GM12892 (cell line): ENCODE measurements around the gene LILRB3.
"Not testable (repeated sequence)": the region's sequence is repeated elsewhere in the genome, so short reads cannot be mapped to it uniquely, and the experiment has no call there.

ENCODE experiments used
- DNase-seq: peaks from one replicate; pipeline ENCODE4 v3.0.0; 2011; ENCODE audit not compliant: insufficient read length
- FAIRE-seq: peaks from 2 replicates; lab custom pipeline; 2011; peaks lifted over from hg19 to GRCh38; lab: Jason Lieb, UNC
- POLR2A ChIP-seq: IDR thresholded peaks from 2 replicates; pipeline ENCODE4 v1.6.1; 2011; ENCODE audit warnings: low read depth, low read length, control low read depth
- POLR2AphosphoS5 ChIP-seq: IDR thresholded peaks from 2 replicates; pipeline ENCODE4 v1.6.1; 2011; ENCODE audit warnings: low read depth, low read length, control low read depth
- TAF1 ChIP-seq: IDR thresholded peaks from 2 replicates; pipeline ENCODE4 v1.6.1; 2011; ENCODE audit warnings: low read depth, mild to moderate bottlenecking, control low read depth, low read length, borderline replicate concordance

LILRB3 gene

GRCh38 chr19:54190503-54191010 lies 32.2 kb downstream of the LILRB3 start:
- TF ChIP-seq TAF1, result no peak
- no peak for TF ChIP-seq POLR2A
- TF ChIP-seq POLR2AphosphoS5, result no peak
- DNase-seq (peak; percentile 71), FAIRE-seq (no peak)

GRCh38 chr19:54189735-54190502 lies 32.9 kb downstream of the LILRB3 start:
- peak; percentile 99 for FAIRE-seq
- TF ChIP-seq POLR2A, result peak; percentile 82
- TF ChIP-seq TAF1, result no peak
- peak; percentile 77 for TF ChIP-seq POLR2AphosphoS5
- peak; percentile 71 for DNase-seq

- TF ChIP-seq POLR2AphosphoS5, result no peak
- TF ChIP-seq POLR2A, result peak; percentile 48; the same call in 1 of the 2 replicates
- FAIRE-seq (no peak), DNase-seq (peak; percentile 89)
Measured at GRCh38 chr19:54189145-54189734, 33.6 kb downstream of the LILRB3 start, which contains the start of gene MBOAT7. Gene MBOAT7, minus strand, starts transcription at chr19:54189580. Its CDS starts 1,072 bp downstream, at chr19:54188508.

DNA sequence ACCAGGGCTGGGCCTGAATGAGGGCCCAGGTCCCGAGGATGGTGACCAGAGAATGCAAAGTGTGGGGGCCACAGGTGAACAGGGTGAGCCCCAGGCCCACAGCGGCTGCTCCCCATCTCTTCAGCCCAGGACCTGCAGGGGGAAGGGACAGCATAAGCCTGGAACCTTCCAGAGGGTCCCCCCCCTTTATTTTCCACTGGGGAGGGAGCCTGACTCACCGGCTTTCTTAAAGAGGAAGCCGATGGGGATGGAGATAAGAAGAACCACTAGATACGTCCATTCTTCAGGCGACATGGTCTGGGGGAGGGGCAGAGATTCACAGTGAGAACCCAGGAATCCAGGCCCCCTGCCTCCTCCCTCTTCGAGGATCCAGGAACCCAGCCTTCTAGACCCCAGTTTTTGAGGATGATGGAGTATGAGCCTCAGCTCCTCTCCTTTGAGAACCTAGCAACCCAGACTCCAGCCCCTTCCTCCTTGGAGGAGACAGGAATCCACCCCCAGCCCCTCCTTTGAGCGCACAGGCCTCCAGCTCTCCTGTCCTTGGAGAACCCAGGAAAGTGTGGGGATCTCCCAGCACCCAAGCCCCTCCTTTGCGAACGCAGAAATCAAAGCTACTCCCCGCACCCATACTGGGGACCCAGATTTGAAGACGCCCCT lies 34.5 kb downstream of the LILRB3 start:
- no peak for DNase-seq
- FAIRE-seq, result no peak
- no peak for TF ChIP-seq TAF1

DNA sequence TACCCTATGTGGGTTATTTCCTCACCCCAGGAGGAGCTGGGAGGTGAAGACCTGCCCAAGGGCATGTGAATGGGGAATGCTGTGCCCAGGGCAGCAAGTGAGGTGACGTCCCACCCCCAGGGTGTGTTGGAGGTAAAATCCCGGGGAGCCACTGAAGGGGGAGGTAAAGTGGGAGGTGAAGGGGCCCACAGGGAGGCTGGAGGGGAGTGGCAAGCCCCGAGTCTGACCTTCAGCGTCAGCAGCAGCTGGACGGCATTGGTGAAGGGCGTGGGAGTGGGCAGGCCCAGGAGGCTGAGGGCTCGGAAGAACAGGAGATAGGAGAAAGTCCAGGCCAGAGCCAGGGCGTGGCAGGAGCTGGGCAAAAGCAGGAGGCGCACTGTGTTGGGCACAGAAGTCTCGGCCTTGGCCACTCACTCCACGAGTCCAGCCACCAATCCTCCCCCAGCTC lies 35.8 kb downstream of the LILRB3 start:
- no peak for TF ChIP-seq POLR2A
- no peak for TF ChIP-seq POLR2AphosphoS5
- no peak for TF ChIP-seq TAF1

GRCh38 chr19:54186351-54186750 lies 36.5 kb downstream of the LILRB3 start:
- TF ChIP-seq TAF1 (no peak), POLR2AphosphoS5 (no peak), POLR2A (no peak)
- FAIRE-seq, result no peak
- DNase-seq, result no peak

More for the DNA sequence above, 35.8 kb downstream of the LILRB3 start:
- FAIRE-seq (no peak), DNase-seq (no peak)

DNA sequence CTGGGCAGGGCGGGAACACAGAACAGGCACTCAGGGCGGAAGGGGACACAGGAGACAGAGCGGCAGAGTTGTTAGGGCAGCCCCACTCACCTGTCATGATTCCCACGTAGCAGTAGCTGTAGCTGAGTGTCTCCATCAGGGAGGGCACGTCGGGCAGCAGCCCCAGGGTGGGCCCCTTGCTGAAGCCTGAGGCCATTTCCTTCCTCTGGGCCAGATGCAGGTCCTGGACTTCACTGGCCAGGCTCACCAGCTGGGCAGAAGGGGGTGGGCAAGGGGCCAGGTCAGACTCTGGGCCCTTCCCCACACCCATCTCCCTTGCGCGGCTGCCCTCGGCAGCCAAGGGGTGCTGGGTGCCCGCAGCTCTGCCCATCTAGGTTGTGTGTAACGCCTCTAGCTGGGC lies 39.4 kb downstream of the LILRB3 start:
- no peak for TF ChIP-seq POLR2AphosphoS5
- TF ChIP-seq TAF1, result no peak
- no peak for TF ChIP-seq POLR2A
- FAIRE-seq (no peak), DNase-seq (no peak)

- not testable (repeated sequence) for FAIRE-seq, DNase-seq
Measured at GRCh38 chr19:54181894-54182293, 40.9 kb downstream of the LILRB3 start.

DNA sequence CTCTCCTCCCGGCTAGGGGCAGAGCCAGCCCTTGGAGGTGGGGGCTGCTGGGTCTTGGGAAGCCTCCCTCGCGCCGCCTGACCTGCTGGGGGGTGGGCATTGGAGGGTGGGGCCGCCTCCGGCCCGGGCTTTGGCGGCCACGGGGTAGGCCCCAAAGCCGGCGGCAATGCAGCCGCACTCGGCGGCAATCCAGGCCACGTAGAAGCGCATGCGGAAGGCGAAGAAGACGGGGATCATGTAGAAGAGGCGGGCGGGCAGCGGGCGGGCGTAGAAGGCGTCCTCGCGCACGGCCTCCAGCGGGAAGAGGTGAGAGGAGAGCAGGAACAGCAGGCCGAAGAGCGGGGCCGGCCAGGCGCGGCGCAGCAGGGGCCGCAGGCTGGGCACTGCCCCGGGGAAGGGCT lies 42.1 kb downstream of the LILRB3 start:
- TF ChIP-seq POLR2A (no peak), POLR2AphosphoS5 (no peak), TAF1 (no peak)
- DNase-seq, result no peak
- no peak for FAIRE-seq

DNA sequence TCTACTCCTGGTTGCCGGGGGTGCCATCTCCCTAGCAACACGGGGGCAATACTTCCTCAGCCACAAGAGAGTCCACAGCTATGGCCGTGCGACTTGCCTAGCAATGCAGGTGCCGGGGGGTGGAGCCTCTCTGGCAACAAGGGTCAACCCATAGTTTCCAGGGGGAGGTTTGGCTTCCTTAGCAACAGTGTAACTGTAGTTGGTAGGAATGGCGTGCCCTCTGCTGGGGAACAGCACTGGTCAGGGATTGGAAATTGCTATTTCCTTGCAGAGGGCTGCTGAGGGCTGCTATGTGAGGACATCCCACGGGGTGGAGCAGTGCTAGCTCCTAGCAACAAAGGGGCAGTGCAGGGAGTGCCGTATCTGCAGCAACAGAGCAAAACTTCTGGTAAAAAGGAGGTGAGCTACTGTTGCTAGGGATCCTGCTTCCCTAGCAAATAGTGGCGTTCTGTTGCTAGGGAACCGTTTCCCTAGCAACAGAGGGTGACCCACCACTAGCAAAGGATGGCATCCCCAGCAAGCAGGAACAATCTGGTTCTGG lies 42.8 kb downstream of the LILRB3 start:
- FAIRE-seq, result peak; percentile 33
- TF ChIP-seq POLR2AphosphoS5 (no peak), POLR2A (no peak), TAF1 (no peak)
- DNase-seq, result no peak

GRCh38 chr19:54179262-54179852 lies 43.5 kb downstream of the LILRB3 start:
- no peak for DNase-seq
- peak; percentile 27 for FAIRE-seq

More at GRCh38 chr19:54179262-54179852, 43.5 kb downstream of the LILRB3 start:
- TF ChIP-seq POLR2A (no peak), POLR2AphosphoS5 (no peak), TAF1 (no peak)
